ENCODE measurements around the gene SORCS1. TPM values are rescaled to one million over a fixed set of nuclear protein-coding genes. Genes with fewer than 3 reads are reported as not detected.

Gene SORCS1
- total RNA-seq (2016; rRNA removed; fragmentation: Illumina TruSeq; extraction: Trizol): not detected in 2 replicates
- total RNA-seq (2016; cell fraction: cytosol; rRNA removed; fragmentation: Illumina TruSeq; extraction: Trizol; ENCODE audit: low read depth): not detected in 2 replicates
- not detected in 2 replicates for total RNA-seq (2016; cell fraction: insoluble cytoplasmic fraction; rRNA removed; fragmentation: Illumina TruSeq; extraction: Trizol)
- total RNA-seq (2016; cell fraction: membrane; rRNA removed; fragmentation: Illumina TruSeq; extraction: Trizol): not detected in 2 replicates
- total RNA-seq (2016; cell fraction: nucleus; rRNA removed; fragmentation: Illumina TruSeq; extraction: Trizol): not detected in 2 replicates
- polyA plus RNA-seq (2011; rRNA removed): not detected in 2 replicates
- not detected in 2 replicates for polyA plus RNA-seq (2011; cell fraction: cytosol; rRNA removed)
- 0.09 TPM in 1 of 2 replicates, not detected in the other for polyA plus RNA-seq (2011; cell fraction: nucleus; rRNA removed)
- not detected in 2 replicates for polyA plus RNA-seq (2012)
- not detected in 2 replicates for polyA plus RNA-seq (2016; cell fraction: cytosol; fragmentation: Illumina TruSeq; extraction: Trizol; ENCODE audit: low read depth)
- not detected in 2 replicates for polyA plus RNA-seq (2016; cell fraction: insoluble cytoplasmic fraction; fragmentation: Illumina TruSeq; extraction: Trizol; ENCODE audit: low read depth)
- polyA plus RNA-seq (2016; cell fraction: membrane; fragmentation: Illumina TruSeq; extraction: Trizol; ENCODE audit: low read depth): not detected in 2 replicates
- not detected in 2 replicates for polyA plus RNA-seq (2016; cell fraction: nucleus; fragmentation: Illumina TruSeq; extraction: Trizol; ENCODE audit: insufficient read depth, low read depth)
- polyA minus RNA-seq (2011; rRNA and poly(A)+ RNA removed; ENCODE audit: low replicate concordance): not detected in 2 replicates
- polyA minus RNA-seq (2011; cell fraction: cytosol; rRNA and poly(A)+ RNA removed): not detected in 2 replicates
- polyA minus RNA-seq (2011; cell fraction: nucleus; rRNA and poly(A)+ RNA removed): not detected in 2 replicates
- Bru-seq, nascent RNA: percentile 0 among the genes with signal in this experiment
- percentile 0 among the genes with signal in this experiment for BruChase-seq, experiment 1, labeled RNA remaining after a 6-hour chase
- BruChase-seq, experiment 2, labeled RNA remaining after a 2-hour chase: percentile 2 among the genes with signal in this experiment
- long read RNA-seq, experiment 1: 0 reads
- long read RNA-seq, experiment 2: 0 reads

DNA sequence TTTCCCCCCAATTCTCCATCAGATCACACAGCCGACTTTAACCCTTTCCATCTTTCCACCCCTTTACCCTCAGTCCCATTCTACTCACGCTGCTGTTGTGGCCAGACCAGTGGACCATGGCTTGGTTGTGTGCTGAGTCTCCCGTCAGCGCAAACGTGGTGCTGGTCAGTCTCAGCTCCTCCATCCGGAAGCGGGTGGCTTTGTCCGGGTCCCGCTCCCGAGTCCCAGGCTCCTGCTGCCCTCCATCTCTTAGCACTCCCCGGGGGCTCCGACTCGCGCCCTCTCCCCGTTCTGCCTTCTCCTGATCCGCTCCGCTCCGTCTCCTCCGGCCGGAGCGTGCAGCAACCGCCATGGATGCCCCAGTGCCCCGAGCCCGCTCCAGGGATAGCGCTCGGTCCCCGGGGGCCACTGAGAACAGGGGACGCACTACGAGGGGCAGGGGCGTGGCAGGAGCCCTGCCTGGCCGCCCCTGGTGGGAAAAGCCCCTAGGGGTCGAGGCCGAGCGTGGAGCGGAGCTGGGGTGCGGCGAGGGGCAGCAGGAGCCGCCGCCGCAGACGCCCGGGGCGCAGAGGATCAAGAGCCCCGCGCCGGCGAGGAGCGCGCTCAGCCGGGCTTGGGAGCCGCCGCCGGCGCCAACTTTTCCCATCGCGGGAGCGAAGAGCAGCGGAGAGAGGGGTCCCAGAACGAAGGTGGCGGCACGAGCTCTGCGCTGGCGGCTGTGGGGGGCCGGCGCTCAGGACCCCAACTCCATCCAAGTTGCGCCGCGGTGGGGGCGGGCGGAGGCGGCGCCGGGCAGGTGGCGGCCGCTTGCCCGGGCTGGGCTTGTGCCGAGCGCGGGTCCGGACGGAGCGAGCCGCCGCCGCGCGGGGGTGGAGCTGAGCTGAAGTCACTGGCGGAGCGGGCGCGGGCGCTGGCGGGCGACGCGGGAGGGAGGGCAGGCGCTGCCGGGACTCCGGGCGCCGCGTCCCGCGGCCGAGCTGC is at the start of gene SORCS1:
SORCS1 (minus strand) TSS at position 826 of the 981 bp plus-strand sequence.
- ChIA-PET POLR2A (no interaction called here), CTCF (ENCODE audit: low intra/inter-chr PET ratio, low total read pairs) (no interaction called here)
- DNase-seq (ENCODE audit: low spot score): no peak
- Histone ChIP-seq H3K4me2 (ENCODE audit: low read depth, low read length) (peak within 1 kb of the TSS; percentile 32; the same call in 1 of the 2 replicates), H3K9me3 (ENCODE audit: low read length) (no peaks in the 10 kb centered on the region), H3K36me3 (replicated peaks in 1 of 2; ENCODE audit: control insufficient read depth in 1 of 2, insufficient read depth in 2 of 2, low read length in 2 of 2) (no peaks in the 10 kb centered on the region), H3K4me3 (replicated peaks in 1 of 3; ENCODE audit: insufficient read depth in 1 of 3, low read depth in 2 of 3, low read length in 3 of 3) (peak within 1 kb of the TSS in 1 of 3 experiments; percentile 46; a peak in 2 of 6 replicates), H4K20me1 (ENCODE audit: insufficient read depth, low read length) (no peaks in the 10 kb centered on the region), H3K27me3 (ENCODE audit: control insufficient read depth in 1 of 2, insufficient read depth in 2 of 2, low read length in 2 of 2) (peaks cover 2 to 17% of the 10 kb centered on the region in 2 experiments; a peak in 3 of 5 replicates), H2AFZ (ENCODE audit: low read length) (no peak within 1 kb of the TSS), H3K79me2 (ENCODE audit: insufficient read depth, low read length) (no peaks in the 10 kb centered on the region), H3K9ac (ENCODE audit: insufficient read depth, low read depth, low read length) (no peak within 1 kb of the TSS), H3K27ac (ENCODE audit: extremely low read length, insufficient read depth, low read length) (no peak within 1 kb of the TSS), H3K4me1 (ENCODE audit: insufficient read depth, low read length) (no peaks in the 10 kb centered on the region; the same call in 1 of the 2 replicates)
- intact Hi-C loops (cut with micrococcal nuclease; ENCODE audit: unreplicated experiment): no loop called here
- 13% methylated on average over 38 of the region's 105 CpGs for WGBS (ENCODE audit: low lambda C conversion rate)
- peak; percentile 97 for ATAC-seq
- in situ Hi-C loops (cut with HindIII; ENCODE audit: extremely low pct_ligation_motif_present, low pct_unique_long_range_greater_than_20kb): no loop called here
- TF ChIP-seq, protein P1, sequence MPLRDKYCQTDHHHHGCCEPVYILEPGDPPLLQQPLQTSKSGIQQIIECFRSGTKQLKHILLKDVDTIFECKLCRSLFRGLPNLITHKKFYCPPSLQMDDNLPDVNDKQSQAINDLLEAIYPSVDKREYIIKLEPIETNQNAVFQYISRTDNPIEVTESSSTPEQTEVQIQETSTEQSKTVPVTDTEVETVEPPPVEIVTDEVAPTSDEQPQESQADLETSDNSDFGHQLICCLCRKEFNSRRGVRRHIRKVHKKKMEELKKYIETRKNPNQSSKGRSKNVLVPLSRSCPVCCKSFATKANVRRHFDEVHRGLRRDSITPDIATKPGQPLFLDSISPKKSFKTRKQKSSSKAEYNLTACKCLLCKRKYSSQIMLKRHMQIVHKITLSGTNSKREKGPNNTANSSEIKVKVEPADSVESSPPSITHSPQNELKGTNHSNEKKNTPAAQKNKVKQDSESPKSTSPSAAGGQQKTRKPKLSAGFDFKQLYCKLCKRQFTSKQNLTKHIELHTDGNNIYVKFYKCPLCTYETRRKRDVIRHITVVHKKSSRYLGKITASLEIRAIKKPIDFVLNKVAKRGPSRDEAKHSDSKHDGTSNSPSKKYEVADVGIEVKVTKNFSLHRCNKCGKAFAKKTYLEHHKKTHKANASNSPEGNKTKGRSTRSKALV (CRISPR knock-in tag; IDR thresholded peaks at IDR 0.05): peak; percentile 15; the same call in 1 of the 2 replicates
- TF ChIP-seq SIN3A (IDR thresholded peaks at IDR 0.05; ENCODE audit: borderline replicate concordance, low read depth, low read length) (no peak), ZNF83 (CRISPR knock-in tag; IDR thresholded peaks at IDR 0.05; ENCODE audit: borderline replicate concordance) (no peak), ZFP41 (CRISPR knock-in tag; IDR thresholded peaks at IDR 0.05; ENCODE audit: borderline replicate concordance) (no peak)
- TF ChIP-seq, protein P2, sequence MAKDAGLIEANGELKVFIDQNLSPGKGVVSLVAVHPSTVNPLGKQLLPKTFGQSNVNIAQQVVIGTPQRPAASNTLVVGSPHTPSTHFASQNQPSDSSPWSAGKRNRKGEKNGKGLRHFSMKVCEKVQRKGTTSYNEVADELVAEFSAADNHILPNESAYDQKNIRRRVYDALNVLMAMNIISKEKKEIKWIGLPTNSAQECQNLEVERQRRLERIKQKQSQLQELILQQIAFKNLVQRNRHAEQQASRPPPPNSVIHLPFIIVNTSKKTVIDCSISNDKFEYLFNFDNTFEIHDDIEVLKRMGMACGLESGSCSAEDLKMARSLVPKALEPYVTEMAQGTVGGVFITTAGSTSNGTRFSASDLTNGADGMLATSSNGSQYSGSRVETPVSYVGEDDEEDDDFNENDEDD (CRISPR knock-in tag; IDR thresholded peaks at IDR 0.05; ENCODE audit: borderline replicate concordance): peak; percentile 31; the same call in 1 of the 2 replicates
- FAIRE-seq: no peak
- BruUV-seq (replicated peaks): no TSS peak

Data from HepG2 (cell line).